ENCODE data around the gene KRTAP5-3. TPM values are rescaled to one million over a fixed set of nuclear protein-coding genes. Genes with fewer than 3 reads are reported as not detected.
A peak's percentile ranks its signal among the peaks of the same experiment; 100 is the strongest.

The KRTAP5-3 gene
- total and polyA plus RNA-seq, 2 donors (not counting 3 experiments of a cell fraction or from before 2014, with no cell fraction given) = not detected

GRCh38 chr11:1652771-1653540 is 44.7 kb upstream of the KRTAP5-3 start:
- DNase-seq (ENCODE audit: low read depth, low spot score) (peak; percentile 44), FAIRE-seq (peak; percentile 88)

More at GRCh38 chr11:1652771-1653540, 44.7 kb upstream of the KRTAP5-3 start:
- peaks cover 0 to 4% of the 10 kb centered on the region in 2 experiments for H3K27me3 ChIP-seq (ENCODE audit: control insufficient read depth in 2 of 2, insufficient read depth in 2 of 2, low read length in 2 of 2)
- H2AFZ ChIP-seq (ENCODE audit: low read depth, low read length) = no peak overlapping the region
- H3K4me2 ChIP-seq (ENCODE audit: insufficient read depth, low read length) = no peak overlapping the region
- dilution Hi-C loops (cut with MboI; ENCODE audit: extremely low pct_ligation_motif_present, low sequenced_read_pairs) = no loop called here
- CTCF ChIA-PET = interaction anchor here (0.6 to 6.0 kb wide), 118 partner anchors 8 to 767 kb away, joined by 3 to 337 read pairs (median 4); partner anchors contain the start of genes CTSD, H19, INS and KRTAP5-6
- H3K9me1 ChIP-seq (replicated peaks; ENCODE audit: control insufficient read depth, extremely low read depth, insufficient read depth, low read length) = no peaks in the 10 kb centered on the region
- H3K36me3 ChIP-seq (ENCODE audit: control insufficient read depth in 2 of 2, extremely low read depth in 1 of 2, insufficient read depth in 2 of 2, low read length in 2 of 2) = no peaks in the 10 kb centered on the region
- no peak overlapping the region for H3K9ac ChIP-seq (replicated peaks; ENCODE audit: extremely low read depth, insufficient read depth, low read length)
- no peak overlapping the region for H3K4me3 ChIP-seq (replicated peaks in 1 of 3; ENCODE audit: insufficient read depth in 1 of 3, low read depth in 1 of 3, low read length in 3 of 3)
- H4K20me1 ChIP-seq (replicated peaks; ENCODE audit: control insufficient read depth, extremely low read depth, insufficient read depth, low read length) = no peaks in the 10 kb centered on the region
- intact Hi-C loops (cut with micrococcal nuclease) = loop anchor here (1.0 kb wide), 2 partner anchors 41 to 179 kb away; no protein-coding TSS in a partner anchor
- TF ChIP-seq GATA2 (IDR thresholded peaks at IDR 0.05; ENCODE audit: insufficient read depth, insufficient read length, low read depth, low read length) (no peak), JUN (IDR thresholded peaks at IDR 0.05; ENCODE audit: borderline replicate concordance, insufficient read depth, insufficient read length, low read depth) (no peak), CTCF (IDR thresholded peaks at IDR 0.05; ENCODE audit: extremely low read depth in 1 of 2, insufficient read depth in 1 of 2, low read depth in 1 of 2, low read length in 2 of 2) (peak; percentile 93), MYC (IDR thresholded peaks at IDR 0.05; ENCODE audit: low read depth, low read length) (no peak), FOS (IDR thresholded peaks at IDR 0.05; ENCODE audit: borderline replicate concordance, insufficient read depth, low read length) (no peak)
- no peaks in the 10 kb centered on the region for H3K79me2 ChIP-seq (ENCODE audit: control insufficient read depth, insufficient read depth, low read length)
- no peaks in the 10 kb centered on the region for H3K9me3 ChIP-seq (replicated peaks; ENCODE audit: control insufficient read depth, insufficient read depth, low read length)
- BruUV-seq (replicated peaks) = no TSS peak
- peaks cover 2% of the 10 kb centered on the region for H3K4me1 ChIP-seq (ENCODE audit: control insufficient read depth, extremely low read depth, insufficient read depth, low read length)
- POLR2A ChIA-PET = no interaction called here
- no peak overlapping the region for H3K27ac ChIP-seq (ENCODE audit: insufficient read depth, low read depth, low read length)
